Neural crest cell (in vitro differentiated cells): ENCODE data around the gene CCL1. TPM values are rescaled to one million over a fixed set of nuclear protein-coding genes. Genes with fewer than 3 reads are reported as not detected.

Experiments
- DNase-seq: peaks from one replicate; pipeline ENCODE4 v3.0.0; 2021; ENCODE audit warnings: low read depth, mixed read lengths, low spot score
- H3K27ac Mint-ChIP-seq: one replicate; pipeline ENCODE4 v1.8.0; 2021; ENCODE audit warnings: mild to moderate bottlenecking, mixed read lengths; ENCODE audit not compliant: unreplicated experiment
- H3K27me3 Mint-ChIP-seq: 2 replicates; pipeline ENCODE4 v1.8.0; 2021; ENCODE audit warnings: low read depth, mild to moderate bottlenecking, mixed read lengths
- H3K36me3 Mint-ChIP-seq: 2 replicates; pipeline ENCODE4 v1.8.0; 2021; ENCODE audit warnings: low read depth, mild to moderate bottlenecking, mixed read lengths
- H3K4me1 Mint-ChIP-seq: 2 replicates; pipeline ENCODE4 v1.8.0; 2021; ENCODE audit warnings: mixed read lengths
- H3K4me3 Mint-ChIP-seq: one replicate; pipeline ENCODE4 v1.8.0; 2021; ENCODE audit warnings: mild to moderate bottlenecking, mixed read lengths
- H3K9me3 Mint-ChIP-seq: 2 replicates; pipeline ENCODE4 v1.8.0; 2021; ENCODE audit warnings: mixed read lengths
- CTCF ChIP-seq: fragments of 200-600 bp; sonication (generic); conservative IDR thresholded peaks from 2 replicates; pipeline ENCODE4 v1.5.0; 2021; ENCODE audit warnings: antibody characterized with exemption, mild to moderate bottlenecking
- total RNA-seq: library from RNA; stranded (reverse); gene quantifications from 2 replicates; pipeline ENCODE4 v1.2.1, GENCODE V29; 2021

The CCL1 gene
- total RNA-seq, 1 donor from 2014 or later, result not detected

- Mint-ChIP-seq H3K4me3 (no peak overlapping the region), H3K9me3 (peaks cover 3% of the 10 kb centered on the region), H3K4me1 (no peaks in the 10 kb centered on the region), H3K36me3 (peaks cover 2% of the 10 kb centered on the region), H3K27me3 (peaks cover 53% of the 10 kb centered on the region), H3K27ac (no peak overlapping the region)
- DNase-seq, result no peak
- no peak for TF ChIP-seq CTCF
These were observed 10.8 kb downstream of the CCL1 start for GRCh38 chr17:34352191-34352590.

- no peak for TF ChIP-seq CTCF
- no peak overlapping the region for H3K27ac Mint-ChIP-seq
- peaks cover 2% of the 10 kb centered on the region for H3K36me3 Mint-ChIP-seq
- H3K27me3 Mint-ChIP-seq, result peaks cover 51% of the 10 kb centered on the region
- peaks cover 3% of the 10 kb centered on the region for H3K9me3 Mint-ChIP-seq
- no peaks in the 10 kb centered on the region for H3K4me1 Mint-ChIP-seq
- no peak overlapping the region for H3K4me3 Mint-ChIP-seq
- no peak for DNase-seq
These were observed 11.9 kb downstream of the CCL1 start for GRCh38 chr17:34351096-34351495.

GRCh38 chr17:34349751-34350150 is 13.3 kb downstream of the CCL1 start:
- peaks cover 2% of the 10 kb centered on the region for H3K36me3 Mint-ChIP-seq
- no peak overlapping the region for H3K27ac Mint-ChIP-seq
- no peaks in the 10 kb centered on the region for H3K4me1 Mint-ChIP-seq
- no peak overlapping the region for H3K4me3 Mint-ChIP-seq
- H3K9me3 Mint-ChIP-seq, result peaks cover 3% of the 10 kb centered on the region
- peaks cover 50% of the 10 kb centered on the region for H3K27me3 Mint-ChIP-seq
- no peak for DNase-seq
- no peak for TF ChIP-seq CTCF

- H3K4me3 Mint-ChIP-seq, result no peak overlapping the region
- no peaks in the 10 kb centered on the region for H3K9me3 Mint-ChIP-seq
- no peak for DNase-seq
- TF ChIP-seq CTCF, result no peak
- no peaks in the 10 kb centered on the region for H3K4me1 Mint-ChIP-seq
- H3K27ac Mint-ChIP-seq, result no peak overlapping the region
- peaks cover 40% of the 10 kb centered on the region for H3K27me3 Mint-ChIP-seq
- no peaks in the 10 kb centered on the region for H3K36me3 Mint-ChIP-seq
These were observed 16.0 kb downstream of the CCL1 start for GRCh38 chr17:34347063-34347462.

- no peak overlapping the region for H3K27ac Mint-ChIP-seq
- peaks cover 2% of the 10 kb centered on the region for H3K9me3 Mint-ChIP-seq
- DNase-seq, result no peak
- no peaks in the 10 kb centered on the region for H3K36me3 Mint-ChIP-seq
- peaks cover 14% of the 10 kb centered on the region for H3K4me1 Mint-ChIP-seq
- no peak overlapping the region for H3K4me3 Mint-ChIP-seq
- no peak for TF ChIP-seq CTCF
- peaks cover 30% of the 10 kb centered on the region for H3K27me3 Mint-ChIP-seq
These were observed 21.1 kb downstream of the CCL1 start for GRCh38 chr17:34341916-34342315.
